ENCODE results near the gene IQGAP3.

- TF ChIP-seq CTCF (conservative IDR thresholded peaks at IDR 0.05; ENCODE audit: low read depth, low read length) (no peak), CHD1 (IDR thresholded peaks at IDR 0.05; ENCODE audit: low read depth, low read length) (no peak), POLR2A (IDR thresholded peaks at IDR 0.05; ENCODE audit: low read depth, low read length) (no peak), FOS (IDR thresholded peaks at IDR 0.05; ENCODE audit: low read depth, low read length) (no peak), RCOR1 (IDR thresholded peaks at IDR 0.05; ENCODE audit: insufficient replicate concordance, low read length) (no peak), CEBPB (IDR thresholded peaks at IDR 0.05; ENCODE audit: low read depth, low read length) (no peak), ELK1 (IDR thresholded peaks at IDR 0.05; ENCODE audit: borderline replicate concordance, low read depth, low read length) (no peak), MAFK (IDR thresholded peaks at IDR 0.05; ENCODE audit: low read depth, low read length) (no peak), MXI1 (IDR thresholded peaks at IDR 0.05; ENCODE audit: borderline replicate concordance, low read depth, low read length) (no peak)
Observed at GRCh38 chr1:156491151-156491949, 81.0 kb downstream of the IQGAP3 start.
